ENCODE data around the gene GLI3.

GRCh38 chr7:41955451-41955850 lies 281.6 kb downstream of the GLI3 start:
- TF ChIP-seq CTCF (IDR thresholded peaks at IDR 0.05) (no peak), ATF2 (CRISPR knock-in tag; IDR thresholded peaks at IDR 0.05; ENCODE audit: borderline replicate concordance, low read depth) (no peak), TEAD1 (CRISPR knock-in tag; IDR thresholded peaks at IDR 0.05) (no peak), ATF6 (CRISPR knock-in tag; IDR thresholded peaks at IDR 0.05) (no peak), NFYB (CRISPR knock-in tag; conservative IDR thresholded peaks at IDR 0.05; ENCODE audit: low read depth) (no peak), CBFB (CRISPR knock-in tag; IDR thresholded peaks at IDR 0.05; ENCODE audit: low read depth) (no peak)

Data from WTC11 (cell line).